Type B pancreatic cell (in vitro differentiated cells): Measurements from ENCODE around the gene NDRG3. TPM values are rescaled to one million over a fixed set of nuclear protein-coding genes. Genes with fewer than 3 reads are reported as not detected.

Source experiments
- DNase-seq: peaks from one replicate; pipeline ENCODE4 v3.0.0; 2021; ENCODE audit warnings: mixed read lengths; ENCODE audit not compliant: unreplicated experiment; ENCODE audit errors: extremely low spot score
- H3K27ac Mint-ChIP-seq: 2 replicates; pipeline ENCODE4 v1.8.0; 2021; ENCODE audit warnings: mild to moderate bottlenecking, mixed read lengths
- H3K27me3 Mint-ChIP-seq: 2 replicates; pipeline ENCODE4 v1.8.0; 2021; ENCODE audit warnings: mixed read lengths
- H3K36me3 Mint-ChIP-seq: 2 replicates; pipeline ENCODE4 v1.8.0; 2021; ENCODE audit warnings: mixed read lengths
- H3K4me1 Mint-ChIP-seq: one replicate; pipeline ENCODE4 v1.8.0; 2021; ENCODE audit warnings: mixed read lengths; ENCODE audit not compliant: unreplicated experiment
- H3K4me3 Mint-ChIP-seq: 2 replicates; pipeline ENCODE4 v1.8.0; 2021; ENCODE audit warnings: mild to moderate bottlenecking, mixed read lengths
- H3K9me3 Mint-ChIP-seq: 2 replicates; pipeline ENCODE4 v1.8.0; 2021; ENCODE audit warnings: mixed read lengths
- total RNA-seq: library from RNA; stranded (reverse); gene quantifications from 2 replicates; pipeline ENCODE4 v1.2.1, GENCODE V29; 2021; ENCODE audit warnings: low replicate concordance
- TF ChIP-seq, protein P1 (sequence below): fragments of 200-600 bp; sonication (generic); conservative IDR thresholded peaks from 2 replicates; pipeline ENCODE4 v1.5.0; 2021; ENCODE audit warnings: antibody characterized with exemption, mild to moderate bottlenecking

Gene NDRG3
- total RNA-seq, 1 donor from 2014 or later, result 31.5 TPM

GRCh38 chr20:36663031-36663430, 82.9 kb downstream of the NDRG3 start:
- no peak for DNase-seq
- TF ChIP-seq, protein P1, sequence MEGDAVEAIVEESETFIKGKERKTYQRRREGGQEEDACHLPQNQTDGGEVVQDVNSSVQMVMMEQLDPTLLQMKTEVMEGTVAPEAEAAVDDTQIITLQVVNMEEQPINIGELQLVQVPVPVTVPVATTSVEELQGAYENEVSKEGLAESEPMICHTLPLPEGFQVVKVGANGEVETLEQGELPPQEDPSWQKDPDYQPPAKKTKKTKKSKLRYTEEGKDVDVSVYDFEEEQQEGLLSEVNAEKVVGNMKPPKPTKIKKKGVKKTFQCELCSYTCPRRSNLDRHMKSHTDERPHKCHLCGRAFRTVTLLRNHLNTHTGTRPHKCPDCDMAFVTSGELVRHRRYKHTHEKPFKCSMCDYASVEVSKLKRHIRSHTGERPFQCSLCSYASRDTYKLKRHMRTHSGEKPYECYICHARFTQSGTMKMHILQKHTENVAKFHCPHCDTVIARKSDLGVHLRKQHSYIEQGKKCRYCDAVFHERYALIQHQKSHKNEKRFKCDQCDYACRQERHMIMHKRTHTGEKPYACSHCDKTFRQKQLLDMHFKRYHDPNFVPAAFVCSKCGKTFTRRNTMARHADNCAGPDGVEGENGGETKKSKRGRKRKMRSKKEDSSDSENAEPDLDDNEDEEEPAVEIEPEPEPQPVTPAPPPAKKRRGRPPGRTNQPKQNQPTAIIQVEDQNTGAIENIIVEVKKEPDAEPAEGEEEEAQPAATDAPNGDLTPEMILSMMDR, result no peak
- Mint-ChIP-seq H3K27me3 (no peaks in the 10 kb centered on the region), H3K4me1 (no peaks in the 10 kb centered on the region), H3K4me3 (no peak overlapping the region), H3K36me3 (peaks cover 3% of the 10 kb centered on the region), H3K27ac (no peak overlapping the region), H3K9me3 (no peaks in the 10 kb centered on the region)

- H3K27ac Mint-ChIP-seq, result no peak overlapping the region
- no peak overlapping the region for H3K4me3 Mint-ChIP-seq
- H3K27me3 Mint-ChIP-seq, result no peaks in the 10 kb centered on the region
- H3K36me3 Mint-ChIP-seq, result peaks cover 7% of the 10 kb centered on the region
- no peaks in the 10 kb centered on the region for H3K4me1 Mint-ChIP-seq
- no peak for DNase-seq
- H3K9me3 Mint-ChIP-seq, result no peaks in the 10 kb centered on the region
- TF ChIP-seq, protein P1, result no peak
Measured at GRCh38 chr20:36658300-36658699, 87.6 kb downstream of the NDRG3 start.

DNA sequence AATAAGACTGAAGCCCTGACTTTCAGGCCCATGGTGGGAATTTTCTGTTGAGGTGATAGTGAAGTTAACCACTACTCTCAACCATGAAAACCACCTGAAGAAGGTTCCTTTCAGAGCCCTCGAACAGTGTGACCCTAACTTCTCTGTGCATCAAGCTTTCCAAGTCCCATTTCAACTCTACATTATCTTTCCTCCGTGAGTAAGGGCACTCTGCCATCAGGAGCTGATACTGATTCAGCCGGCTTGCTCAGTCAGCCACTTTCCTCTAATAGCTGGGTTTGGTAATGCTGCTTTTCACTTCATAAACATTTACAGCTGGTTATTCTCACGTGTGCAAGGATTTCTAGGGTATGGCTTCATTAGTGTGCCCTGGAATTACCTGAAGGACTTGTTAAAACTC, 89.2 kb downstream of the NDRG3 start:
- Mint-ChIP-seq H3K27me3 (no peaks in the 10 kb centered on the region), H3K4me3 (no peak overlapping the region), H3K27ac (no peak overlapping the region), H3K9me3 (no peaks in the 10 kb centered on the region), H3K36me3 (peaks cover 12% of the 10 kb centered on the region), H3K4me1 (no peaks in the 10 kb centered on the region)
- no peak for DNase-seq
- TF ChIP-seq, protein P1, result no peak

GRCh38 chr20:36655004-36655403, 90.9 kb downstream of the NDRG3 start:
- Mint-ChIP-seq H3K9me3 (no peaks in the 10 kb centered on the region), H3K27me3 (no peaks in the 10 kb centered on the region), H3K4me3 (no peak overlapping the region), H3K36me3 (peaks cover 9% of the 10 kb centered on the region), H3K4me1 (no peaks in the 10 kb centered on the region), H3K27ac (no peak overlapping the region)
- TF ChIP-seq, protein P1, result no peak
- DNase-seq, result no peak

GRCh38 chr20:36654506-36654905, 91.4 kb downstream of the NDRG3 start:
- no peaks in the 10 kb centered on the region for H3K4me1 Mint-ChIP-seq
- peaks cover 8% of the 10 kb centered on the region for H3K36me3 Mint-ChIP-seq
- no peaks in the 10 kb centered on the region for H3K27me3 Mint-ChIP-seq
- no peak overlapping the region for H3K27ac Mint-ChIP-seq
- TF ChIP-seq, protein P1, result no peak
- H3K9me3 Mint-ChIP-seq, result no peaks in the 10 kb centered on the region
- H3K4me3 Mint-ChIP-seq, result no peak overlapping the region
- DNase-seq, result no peak

GRCh38 chr20:36653456-36653855, 92.4 kb downstream of the NDRG3 start:
- Mint-ChIP-seq H3K4me3 (no peak overlapping the region), H3K27ac (no peak overlapping the region), H3K9me3 (no peaks in the 10 kb centered on the region), H3K27me3 (no peaks in the 10 kb centered on the region), H3K36me3 (peaks cover 8% of the 10 kb centered on the region), H3K4me1 (no peaks in the 10 kb centered on the region)
- DNase-seq, result no peak
- TF ChIP-seq, protein P1, result no peak
